OCI-LY7 (cell line): Measurements from ENCODE around the gene SERPINI1. TPM values are rescaled to one million over a fixed set of nuclear protein-coding genes. Genes with fewer than 3 reads are reported as not detected.
A peak's percentile ranks its signal among the peaks of the same experiment; 100 is the strongest.

Source experiments
- BruUV-seq: library from RNA; stranded (reverse); fragments of 400-500 nt; replicated peaks from 2 replicates; lab custom pipeline; 2021; lab: Mats Ljungman, UMichigan
- CTCF ChIA-PET: fragments of 300-600 bp; sonication (Branson Sonifier 250); formaldehyde crosslinking; loops from one replicate; lab custom pipeline; 2022; ENCODE audit warnings: antibody characterized with exemption; ENCODE audit not compliant: unreplicated experiment; lab: Charles Lee
- POLR2A ChIA-PET: fragments of 300-600 bp; sonication (Branson Sonifier 250); formaldehyde crosslinking; loops from one replicate; lab custom pipeline; 2022; ENCODE audit warnings: antibody characterized with exemption; lab: Charles Lee
- DNase-seq: peaks from one replicate; pipeline ENCODE4 v3.0.0-alpha.2; 2015; ENCODE audit warnings: low spot score
- H2AFZ ChIP-seq: fragments of 200-600 bp; sonication (generic), shearing (Covaris generic); 2 replicates; pipeline ENCODE4 v1.6.1; 2014; ENCODE audit warnings: mild to moderate bottlenecking, antibody characterized with exemption, low read length, moderate library complexity
- H3K27ac ChIP-seq: fragments of 200-600 bp; sonication (generic); 2 replicates; pipeline ENCODE4 v1.5.1; 2014; ENCODE audit warnings: mixed run types, low read depth, mild to moderate bottlenecking, moderate library complexity, low read length, inconsistent platforms; ENCODE audit not compliant: poor library complexity, severe bottlenecking
- H3K36me3 ChIP-seq: fragments of 200-600 bp; sonication (generic); 2 replicates; pipeline ENCODE4 v1.6.1; 2014; ENCODE audit warnings: mild to moderate bottlenecking, antibody characterized with exemption, low read length, moderate library complexity, mixed read lengths; ENCODE audit not compliant: insufficient read depth
- H3K4me1 ChIP-seq: fragments of 200-600 bp; sonication (generic); 2 replicates; pipeline ENCODE4 v1.5.1; 2014; ENCODE audit warnings: mild to moderate bottlenecking, low read length; ENCODE audit not compliant: insufficient read depth, poor library complexity, severe bottlenecking
- H3K4me2 ChIP-seq: fragments of 200-600 bp; sonication (generic); 2 replicates; pipeline ENCODE4 v1.6.1; 2014; ENCODE audit warnings: mild to moderate bottlenecking, low read length
- H3K4me3 ChIP-seq: fragments of 200-600 bp; sonication (generic); 2 replicates; pipeline ENCODE4 v1.5.1; 2014; ENCODE audit warnings: mild to moderate bottlenecking, low read depth, low read length; ENCODE audit not compliant: poor library complexity, severe bottlenecking
- H3K79me2 ChIP-seq: fragments of 200-600 bp; sonication (generic); 2 replicates; pipeline ENCODE4 v1.6.1; 2016; ENCODE audit warnings: low read depth, mild to moderate bottlenecking, low read length, moderate library complexity, mixed read lengths; ENCODE audit not compliant: insufficient read depth
- H3K9me2 ChIP-seq: fragments of 200-600 bp; sonication (generic); 2 replicates; pipeline ENCODE4 v1.6.1; 2016; ENCODE audit warnings: mild to moderate bottlenecking, low read length, mixed read lengths; ENCODE audit not compliant: insufficient read depth
- H3K9me3 ChIP-seq: fragments of 200-600 bp; sonication (generic); 2 replicates; pipeline ENCODE4 v1.6.1; 2014; ENCODE audit warnings: mild to moderate bottlenecking, mixed run types, low read length, mixed read lengths
- H4K20me1 ChIP-seq: fragments of 200-600 bp; sonication (generic); 2 replicates; pipeline ENCODE4 v1.6.1; 2014; ENCODE audit warnings: mild to moderate bottlenecking, antibody characterized with exemption, low read length, moderate library complexity, mixed read lengths; ENCODE audit not compliant: insufficient read depth
- EZH2phosphoT487 ChIP-seq: fragments of 200-600 bp; sonication (generic); IDR thresholded peaks from 2 replicates; pipeline ENCODE4 v1.6.1; 2018; ENCODE audit warnings: low read depth, borderline replicate concordance, mild to moderate bottlenecking, mixed run types, antibody characterized with exemption, low read length, moderate library complexity, mixed read lengths
- intact Hi-C: fragments of 100-400 bp; cut with micrococcal nuclease; formaldehyde crosslinking; loops from one replicate; pipeline ENCODE4 v1.10.0; 2022; ENCODE audit not compliant: unreplicated experiment
- total RNA-seq, 2 experiments: library from RNA; depleted of rRNA in 1 of 2; stranded (reverse); fragments of >200 nt in 1 of 2; shearing (Covaris generic) in 1 of 2; gene quantifications; 2 replicates each; pipeline ENCODE4 v1.2.3, GENCODE V29; 2014 to 2022
- TF ChIP-seq, protein P1 (sequence below): fragments of 200-600 bp; sonication (generic); conservative IDR thresholded peaks from 2 replicates; pipeline ENCODE4 v1.5.1; 2014; ENCODE audit warnings: mild to moderate bottlenecking, antibody characterized with exemption, low read length, moderate library complexity, mixed read lengths

The SERPINI1 gene
- total RNA-seq, 2 experiments from 2014 or later: 9.0 to 12.9 TPM

DNA sequence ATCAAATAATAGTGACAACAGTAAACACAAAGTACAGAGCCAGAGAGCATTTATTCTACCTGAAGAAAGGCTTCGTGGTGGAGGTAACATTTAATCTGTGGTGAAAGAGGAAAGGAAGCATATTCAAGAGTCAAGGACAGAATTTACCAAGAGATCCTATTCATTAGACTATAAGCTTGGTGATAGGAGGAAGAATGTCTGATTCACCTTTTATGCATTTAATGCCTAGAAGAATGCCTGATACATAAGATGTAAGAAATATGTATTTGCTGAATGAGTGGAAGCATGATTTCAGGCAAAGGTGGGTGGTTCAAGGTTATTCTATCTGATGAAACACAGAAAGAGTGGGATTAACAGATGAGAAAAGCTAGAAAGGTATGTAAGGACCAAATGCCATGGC lies 119.8 kb downstream of the SERPINI1 start:
- POLR2A ChIA-PET: interaction anchor here (0.9 to 3.5 kb wide), 7 partner anchors 15 to 232 kb away, joined by 3 to 9 read pairs (median 3); no protein-coding TSS in a partner anchor
- intact Hi-C loops: no loop called here
- H3K9me2 ChIP-seq: no peaks in the 10 kb centered on the region
- DNase-seq: no peak
- peak overlapping the region; percentile 26; the same call in 1 of the 2 replicates for H2AFZ ChIP-seq
- H3K4me2 ChIP-seq: no peak overlapping the region
- H3K9me3 ChIP-seq: no peaks in the 10 kb centered on the region
- H3K79me2 ChIP-seq: no peaks in the 10 kb centered on the region
- no peaks in the 10 kb centered on the region for H4K20me1 ChIP-seq
- peaks cover 3% of the 10 kb centered on the region for H3K4me1 ChIP-seq
- TF ChIP-seq, protein P1, sequence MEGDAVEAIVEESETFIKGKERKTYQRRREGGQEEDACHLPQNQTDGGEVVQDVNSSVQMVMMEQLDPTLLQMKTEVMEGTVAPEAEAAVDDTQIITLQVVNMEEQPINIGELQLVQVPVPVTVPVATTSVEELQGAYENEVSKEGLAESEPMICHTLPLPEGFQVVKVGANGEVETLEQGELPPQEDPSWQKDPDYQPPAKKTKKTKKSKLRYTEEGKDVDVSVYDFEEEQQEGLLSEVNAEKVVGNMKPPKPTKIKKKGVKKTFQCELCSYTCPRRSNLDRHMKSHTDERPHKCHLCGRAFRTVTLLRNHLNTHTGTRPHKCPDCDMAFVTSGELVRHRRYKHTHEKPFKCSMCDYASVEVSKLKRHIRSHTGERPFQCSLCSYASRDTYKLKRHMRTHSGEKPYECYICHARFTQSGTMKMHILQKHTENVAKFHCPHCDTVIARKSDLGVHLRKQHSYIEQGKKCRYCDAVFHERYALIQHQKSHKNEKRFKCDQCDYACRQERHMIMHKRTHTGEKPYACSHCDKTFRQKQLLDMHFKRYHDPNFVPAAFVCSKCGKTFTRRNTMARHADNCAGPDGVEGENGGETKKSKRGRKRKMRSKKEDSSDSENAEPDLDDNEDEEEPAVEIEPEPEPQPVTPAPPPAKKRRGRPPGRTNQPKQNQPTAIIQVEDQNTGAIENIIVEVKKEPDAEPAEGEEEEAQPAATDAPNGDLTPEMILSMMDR: no peak
- TF ChIP-seq EZH2phosphoT487: no peak
- no peaks in the 10 kb centered on the region for H3K36me3 ChIP-seq
- no TSS peak for BruUV-seq
- no peak overlapping the region for H3K4me3 ChIP-seq
- H3K27ac ChIP-seq: no peak overlapping the region
- CTCF ChIA-PET: no interaction called here

DNA sequence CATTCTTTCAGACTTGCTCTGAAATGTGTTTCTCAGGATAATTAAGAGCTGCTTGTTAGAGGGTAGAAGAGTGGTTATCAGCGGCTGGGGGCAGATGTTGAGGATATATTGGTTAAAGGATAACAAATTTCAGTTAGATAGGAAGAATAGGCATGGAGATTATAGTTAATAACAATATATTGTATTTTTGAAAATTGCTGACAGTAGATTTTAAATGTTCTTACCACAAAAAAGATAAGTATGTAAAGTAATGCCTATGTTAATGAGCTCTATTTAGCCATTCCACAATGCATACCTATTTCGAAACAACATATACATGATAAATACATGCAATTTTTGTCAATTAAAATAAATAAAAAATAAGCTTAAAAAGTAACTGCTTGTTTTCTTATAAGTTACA lies 123.3 kb downstream of the SERPINI1 start:
- intact Hi-C loops: no loop called here
- H3K36me3 ChIP-seq: no peaks in the 10 kb centered on the region
- H3K9me2 ChIP-seq: no peaks in the 10 kb centered on the region
- H3K4me2 ChIP-seq: no peak overlapping the region
- POLR2A ChIA-PET: interaction anchor here (0.7 to 1.6 kb wide), 9 partner anchors 9 to 106 kb away, joined by 3 to 9 read pairs (median 4); no protein-coding TSS in a partner anchor
- no peak for DNase-seq
- CTCF ChIA-PET: interaction anchor here (1.0 kb wide), 1 partner anchor 118 kb away, joined by 3 read pairs; no protein-coding TSS in a partner anchor
- H3K9me3 ChIP-seq: no peaks in the 10 kb centered on the region
- no peak for TF ChIP-seq EZH2phosphoT487
- TF ChIP-seq, protein P1: no peak
- H3K27ac ChIP-seq: no peak overlapping the region
- BruUV-seq: no TSS peak
- no peak overlapping the region for H3K4me3 ChIP-seq
- peaks cover 20% of the 10 kb centered on the region for H3K4me1 ChIP-seq
- no peaks in the 10 kb centered on the region for H4K20me1 ChIP-seq
- H2AFZ ChIP-seq: no peak overlapping the region
- no peaks in the 10 kb centered on the region for H3K79me2 ChIP-seq

DNA sequence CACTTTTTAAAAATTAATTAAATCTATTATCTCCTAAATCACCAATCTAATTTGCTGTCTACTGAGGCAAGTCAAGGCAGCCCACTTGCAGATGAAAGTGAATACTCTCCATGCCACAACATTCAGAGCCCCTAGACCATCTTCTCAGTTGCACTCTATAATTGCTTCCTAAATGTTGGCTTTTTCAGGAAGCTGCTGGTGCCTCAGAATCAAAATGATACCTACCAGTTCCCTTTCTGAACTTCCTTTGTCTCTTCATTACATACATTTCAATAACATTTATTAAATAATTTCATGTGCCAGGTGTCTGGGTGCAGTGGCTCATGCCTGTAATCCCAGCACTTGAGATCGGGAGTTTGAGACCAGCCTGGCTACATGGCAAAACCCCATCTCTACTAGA lies 124.1 kb downstream of the SERPINI1 start:
- Histone ChIP-seq H3K9me3 (no peaks in the 10 kb centered on the region), H3K4me2 (no peak overlapping the region)

More for the DNA sequence above, 124.1 kb downstream of the SERPINI1 start:
- TF ChIP-seq, protein P1: no peak
- no peak for TF ChIP-seq EZH2phosphoT487
- H3K27ac ChIP-seq: no peak overlapping the region
- DNase-seq: no peak
- intact Hi-C loops: no loop called here
- no peak overlapping the region for H2AFZ ChIP-seq
- no peak overlapping the region for H3K4me3 ChIP-seq
- POLR2A ChIA-PET: interaction anchor here (0.6 to 1.6 kb wide), 10 partner anchors 9 to 201 kb away, joined by 3 to 9 read pairs (median 5); no protein-coding TSS in a partner anchor
- no TSS peak for BruUV-seq
- H3K36me3 ChIP-seq: no peaks in the 10 kb centered on the region
- H3K9me2 ChIP-seq: no peaks in the 10 kb centered on the region
- no peaks in the 10 kb centered on the region for H3K79me2 ChIP-seq
- peaks cover 28% of the 10 kb centered on the region for H3K4me1 ChIP-seq
- CTCF ChIA-PET: interaction anchor here (1.0 to 1.1 kb wide), 2 partner anchors 22 to 119 kb away, joined by 3 read pairs; no protein-coding TSS in a partner anchor
- H4K20me1 ChIP-seq: no peaks in the 10 kb centered on the region
